GM18858 (cell line): ENCODE results near the gene GLRA1.

Experiments used
- ATAC-seq: cut with Tn5 transposase; IDR thresholded peaks from one replicate; pipeline ENCODE4 v1.9.1; 2021; ENCODE audit not compliant: unreplicated experiment

Gene GLRA1

DNA sequence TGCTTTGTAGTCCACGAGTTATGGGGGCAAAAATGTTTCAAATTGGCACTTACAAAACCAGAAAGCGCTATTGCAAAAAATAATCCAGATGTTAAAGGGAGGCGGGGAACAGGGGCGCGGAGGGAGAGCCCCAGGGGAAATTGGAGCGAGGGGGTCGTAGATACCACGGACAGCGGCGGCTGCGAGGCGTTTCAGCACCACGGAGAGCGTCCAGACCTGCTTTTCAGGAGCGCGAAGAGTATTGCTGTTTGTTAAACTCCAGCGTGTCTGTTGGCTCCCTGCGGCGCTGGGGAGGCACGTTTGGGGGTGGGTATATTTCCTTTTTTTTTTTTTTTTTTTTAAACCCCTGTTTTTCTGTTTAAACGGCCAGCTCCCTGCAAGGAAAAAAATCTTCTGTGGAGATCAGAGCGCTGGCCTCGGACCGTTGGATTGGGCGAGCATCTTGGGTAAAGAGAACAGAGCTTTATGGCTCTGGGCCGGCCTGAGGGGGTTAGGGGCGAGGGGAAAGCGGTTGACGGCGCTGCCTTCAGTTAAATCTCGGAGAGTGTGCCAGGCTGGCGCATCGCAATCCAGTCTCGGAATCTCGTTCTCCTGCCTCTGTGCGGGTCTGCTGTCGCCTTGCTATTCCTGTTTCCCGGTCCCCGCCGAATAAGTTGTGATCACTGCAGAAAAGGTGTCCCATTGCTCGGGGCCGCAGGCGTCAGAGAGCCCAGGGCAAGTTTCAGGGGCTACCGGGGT is at the start of gene GLRA1:
Gene GLRA1 (minus strand): TSS at position 288 of the 738 bp plus-strand sequence. CDS start 302 bp downstream, outside the sequence.
- no peak for ATAC-seq

DNA sequence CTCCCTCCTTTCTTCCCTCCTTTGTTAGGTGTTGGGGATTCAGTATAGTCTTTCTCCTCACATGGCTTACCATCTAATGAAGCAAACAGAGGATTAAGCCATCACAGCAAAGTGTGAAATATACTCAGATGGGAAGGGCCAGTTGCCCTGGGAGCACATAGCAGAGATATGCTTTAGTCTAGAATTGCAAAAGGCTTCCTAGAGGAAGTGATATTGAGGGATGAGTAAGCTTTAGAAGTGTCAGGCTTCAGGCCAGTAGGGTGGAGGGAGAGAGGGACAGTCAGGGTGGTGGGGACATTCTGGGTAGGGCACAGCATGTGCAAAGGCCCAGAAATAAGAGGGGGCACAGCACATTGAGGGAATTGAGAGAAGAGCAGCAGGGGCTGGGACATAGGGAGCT is 46.2 kb upstream of the GLRA1 start:
- ATAC-seq, result no peak

DNA sequence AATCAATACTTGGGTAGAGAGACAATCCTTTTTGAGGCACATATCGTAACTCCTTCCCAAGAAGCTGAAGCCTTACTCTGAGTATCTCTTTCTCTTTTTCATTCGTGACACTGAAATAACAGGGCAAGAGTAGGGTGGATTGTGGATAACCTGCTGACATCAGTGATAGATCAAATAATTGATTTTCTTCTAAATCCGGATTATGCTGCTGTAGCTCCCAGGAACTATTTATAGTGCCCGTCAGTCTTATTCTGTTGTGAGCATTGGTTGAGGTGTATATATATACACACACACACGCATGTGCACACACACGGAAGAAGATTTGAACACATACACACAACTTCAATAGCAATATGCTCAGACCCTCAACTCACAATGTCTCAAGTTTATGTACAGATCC is 43.2 kb upstream of the GLRA1 start:
- no peak for ATAC-seq

DNA sequence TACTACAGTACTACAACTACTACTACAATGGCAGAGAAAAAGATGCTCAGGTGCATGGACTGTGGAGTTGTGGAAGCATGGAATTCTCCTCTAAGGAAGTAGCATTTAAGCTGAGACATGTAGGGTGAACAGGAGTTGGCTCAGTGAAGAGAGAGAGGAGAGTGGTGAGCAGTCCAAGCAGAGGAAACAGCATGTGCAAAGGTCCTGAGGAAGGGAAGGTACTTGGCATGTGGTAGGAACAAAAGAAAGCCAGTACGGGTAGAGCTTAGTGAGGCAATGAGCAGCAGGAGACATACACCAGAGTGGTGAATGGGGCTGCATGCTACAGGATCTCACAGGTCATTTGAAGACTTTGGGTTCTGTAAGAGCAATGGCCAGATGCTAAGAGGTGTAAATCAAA is 41.4 kb upstream of the GLRA1 start:
- ATAC-seq, result no peak

DNA sequence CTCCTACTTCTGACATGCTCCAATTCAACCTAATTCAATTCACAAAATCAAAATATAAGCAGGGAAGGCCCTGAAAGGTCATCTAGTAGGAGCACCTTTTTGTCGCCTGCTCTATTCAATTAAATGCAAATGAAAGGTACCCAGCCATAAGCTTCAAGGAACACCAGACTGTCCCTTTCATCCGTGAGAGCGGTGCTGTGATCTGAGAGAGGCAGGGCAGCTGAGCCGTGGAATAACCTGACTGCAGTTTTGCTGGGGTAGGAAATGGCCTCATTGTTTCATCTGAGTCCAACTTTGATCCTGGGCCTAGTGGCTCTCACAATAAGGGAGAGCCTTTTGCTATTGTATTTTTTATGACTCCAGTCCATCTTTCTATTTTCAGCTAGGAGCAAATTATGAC is 39.8 kb upstream of the GLRA1 start:
- no peak for ATAC-seq

DNA sequence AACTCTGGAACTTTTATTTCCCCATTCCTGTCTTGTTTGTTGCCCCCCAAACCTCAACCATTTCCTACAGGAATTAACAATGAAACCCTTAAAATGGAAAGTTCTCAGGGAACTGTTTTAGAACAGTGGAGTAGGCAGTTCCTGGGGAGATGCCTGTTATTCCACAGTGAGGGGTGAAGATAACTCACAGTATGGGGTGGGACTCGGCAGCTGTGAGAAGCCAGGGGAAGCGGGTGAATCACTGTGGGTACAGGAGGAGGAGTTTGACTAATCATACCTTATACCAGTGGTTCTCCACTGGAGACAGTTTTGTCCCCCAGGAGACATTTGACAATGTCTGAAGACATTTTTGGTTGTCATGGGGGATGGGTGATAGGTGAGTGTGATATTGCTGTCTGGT is 36.9 kb upstream of the GLRA1 start:
- no peak for ATAC-seq

DNA sequence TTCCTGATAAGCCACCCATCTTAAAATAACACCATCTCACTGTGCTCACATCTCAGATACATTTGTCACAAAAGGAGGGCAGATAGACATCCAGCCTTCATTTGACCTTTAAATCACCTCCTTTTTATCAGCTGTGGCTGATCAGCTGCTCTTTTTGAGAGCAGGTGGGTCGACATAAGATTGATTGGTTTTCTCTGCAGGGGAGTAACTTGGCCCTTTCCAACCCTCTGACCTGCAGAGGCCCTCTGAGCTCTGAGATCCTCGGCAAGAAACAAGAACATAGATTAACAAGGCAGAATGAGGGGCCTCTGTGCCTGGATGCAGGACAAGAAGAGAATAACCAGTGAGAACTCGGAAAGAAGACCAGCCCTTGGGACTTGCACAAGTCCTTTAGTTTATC is 33.5 kb upstream of the GLRA1 start:
- no peak for ATAC-seq

DNA sequence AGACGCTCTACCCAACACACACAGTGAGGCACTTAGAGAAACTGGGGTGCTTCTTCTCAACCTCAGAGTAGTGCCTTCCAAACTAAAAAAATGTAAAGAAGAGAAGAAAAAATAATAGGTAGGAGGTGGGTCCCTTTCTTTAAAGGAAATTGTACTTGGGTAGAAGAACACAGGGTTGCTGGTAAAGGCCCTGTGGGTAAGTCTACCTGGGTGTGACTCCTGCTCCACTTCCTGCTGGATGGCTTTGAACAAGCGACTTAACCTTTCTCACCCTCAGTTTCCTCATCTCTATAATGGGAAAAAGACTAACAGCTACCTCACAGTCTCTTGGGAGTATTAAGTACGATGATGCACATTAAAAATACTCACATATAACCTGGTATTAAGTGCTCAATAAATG is 32.1 kb upstream of the GLRA1 start:
- no peak for ATAC-seq

DNA sequence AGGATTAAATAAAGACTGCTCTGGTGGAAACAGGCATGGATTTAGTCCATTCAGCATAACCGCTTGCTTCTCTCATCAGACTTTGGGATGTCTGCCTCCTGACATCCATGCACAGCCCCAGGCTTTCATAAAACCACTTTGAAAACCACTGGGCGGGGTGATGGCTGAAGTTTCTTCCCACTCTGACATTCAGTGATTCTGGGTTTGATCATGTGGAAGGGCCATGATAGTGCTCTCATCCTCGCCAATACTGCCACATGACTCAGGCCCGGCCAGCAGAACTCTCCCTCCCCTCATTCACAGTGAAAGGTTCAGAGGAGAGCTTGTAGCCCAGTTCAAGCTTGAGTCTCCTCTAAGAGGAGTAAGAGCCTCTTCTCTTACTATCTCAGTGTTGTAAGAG is 29.6 kb upstream of the GLRA1 start:
- ATAC-seq, result no peak

DNA sequence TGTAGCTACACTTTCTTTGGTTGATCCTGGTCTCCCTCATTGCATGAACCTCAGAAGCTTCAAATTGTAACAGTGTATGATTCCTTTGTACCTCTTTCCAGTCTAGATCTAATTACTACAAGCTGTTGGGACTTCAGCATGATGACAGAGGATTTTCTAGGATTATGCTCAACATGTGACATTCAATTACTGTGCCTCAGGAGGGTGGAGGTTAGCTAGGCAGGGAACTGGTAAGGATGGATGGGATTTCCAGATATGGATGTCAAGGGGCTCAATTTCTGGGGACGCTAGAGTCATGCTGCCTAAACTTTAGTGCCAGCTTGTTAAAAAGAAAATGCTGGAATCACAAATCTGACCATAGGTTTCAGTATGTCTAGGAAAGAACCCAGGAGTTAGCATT is 29.2 kb upstream of the GLRA1 start:
- ATAC-seq, result no peak

DNA sequence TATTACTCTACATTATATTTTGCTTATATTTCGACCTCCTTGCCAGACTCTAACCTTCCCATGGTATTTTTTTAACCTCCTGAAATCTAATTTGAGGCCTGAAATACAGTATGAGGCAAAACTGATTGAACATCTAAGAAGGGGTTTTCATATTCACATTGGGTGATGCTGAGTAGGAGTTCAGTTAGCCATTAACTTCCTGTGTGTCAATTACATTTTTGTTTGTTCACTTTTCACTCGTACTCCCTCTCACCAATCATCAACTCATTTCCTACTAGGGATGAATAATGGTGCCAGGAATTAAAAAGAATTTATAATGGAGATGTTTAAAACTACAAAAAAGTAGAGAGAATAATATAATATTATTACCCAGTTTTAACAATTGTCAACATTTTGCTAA is 27.6 kb upstream of the GLRA1 start:
- no peak for ATAC-seq

DNA sequence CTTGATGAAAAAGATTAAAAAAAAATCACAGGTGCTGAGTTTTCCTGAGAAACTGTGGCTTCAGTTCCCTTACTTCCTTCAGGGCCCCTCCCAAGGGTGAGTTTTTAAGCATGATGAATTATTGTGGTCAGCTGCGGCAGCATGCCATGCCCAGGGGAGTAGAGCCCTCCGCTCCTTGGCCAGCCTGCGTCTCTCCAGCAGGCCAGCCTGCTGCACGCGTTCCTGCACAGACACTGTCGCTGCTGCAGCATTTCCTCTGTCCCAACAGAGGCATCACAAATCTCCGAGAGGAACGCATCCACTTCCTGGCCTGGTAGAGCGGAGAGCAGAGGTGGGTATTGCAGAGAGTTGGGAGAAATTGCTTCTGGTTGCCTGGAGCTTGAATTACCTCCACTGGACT is 26.1 kb upstream of the GLRA1 start:
- no peak for ATAC-seq

DNA sequence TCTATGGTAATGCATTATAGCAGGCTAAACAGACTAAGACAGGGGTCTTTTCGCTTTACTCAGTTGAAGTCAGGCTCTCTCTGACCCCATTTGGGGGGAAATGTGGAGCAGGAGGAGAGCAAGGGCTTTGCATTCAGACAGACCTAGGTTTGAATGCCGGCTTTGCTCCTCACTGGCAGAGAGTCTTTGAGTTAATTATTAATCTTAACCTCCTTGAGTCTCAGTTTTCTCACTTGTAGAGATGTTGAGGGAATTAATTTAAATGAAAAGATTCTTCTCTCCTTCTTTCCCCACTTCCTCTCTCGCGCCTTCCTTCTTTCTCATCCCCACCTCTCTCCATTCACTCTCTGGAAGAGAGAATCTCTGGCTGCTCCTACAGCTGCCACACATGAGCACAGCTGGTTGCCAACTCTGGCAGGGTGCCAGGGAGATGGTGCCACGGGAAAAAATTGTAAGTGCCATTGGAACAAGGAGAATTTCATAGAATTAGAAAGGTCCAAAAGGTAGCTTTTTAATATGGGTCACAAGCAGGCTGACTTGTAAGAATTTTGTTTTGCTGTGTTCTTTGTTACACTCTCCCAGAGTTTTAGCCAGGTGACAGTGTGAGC is 25.2 kb upstream of the GLRA1 start:
- ATAC-seq, result no peak

DNA sequence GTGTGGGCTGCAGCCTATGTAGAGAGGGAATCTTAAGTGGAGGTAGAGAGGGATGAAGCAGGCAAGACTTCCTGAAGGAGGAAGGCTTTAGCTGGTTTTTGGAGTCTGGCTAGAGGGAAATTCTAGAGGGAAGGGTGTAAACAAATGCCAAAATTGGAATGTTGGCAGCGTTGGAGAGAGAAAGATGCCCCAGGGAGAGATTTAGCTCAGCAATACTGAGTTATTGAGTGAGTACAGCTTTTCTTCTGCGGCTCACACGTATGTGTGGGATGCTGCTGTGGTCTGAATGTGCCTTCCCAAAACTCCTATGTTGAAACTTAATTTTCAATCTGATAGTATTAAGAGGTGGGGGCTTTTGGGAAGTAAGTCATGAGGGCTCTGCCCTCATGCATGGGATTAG is 24.5 kb upstream of the GLRA1 start:
- ATAC-seq, result no peak

DNA sequence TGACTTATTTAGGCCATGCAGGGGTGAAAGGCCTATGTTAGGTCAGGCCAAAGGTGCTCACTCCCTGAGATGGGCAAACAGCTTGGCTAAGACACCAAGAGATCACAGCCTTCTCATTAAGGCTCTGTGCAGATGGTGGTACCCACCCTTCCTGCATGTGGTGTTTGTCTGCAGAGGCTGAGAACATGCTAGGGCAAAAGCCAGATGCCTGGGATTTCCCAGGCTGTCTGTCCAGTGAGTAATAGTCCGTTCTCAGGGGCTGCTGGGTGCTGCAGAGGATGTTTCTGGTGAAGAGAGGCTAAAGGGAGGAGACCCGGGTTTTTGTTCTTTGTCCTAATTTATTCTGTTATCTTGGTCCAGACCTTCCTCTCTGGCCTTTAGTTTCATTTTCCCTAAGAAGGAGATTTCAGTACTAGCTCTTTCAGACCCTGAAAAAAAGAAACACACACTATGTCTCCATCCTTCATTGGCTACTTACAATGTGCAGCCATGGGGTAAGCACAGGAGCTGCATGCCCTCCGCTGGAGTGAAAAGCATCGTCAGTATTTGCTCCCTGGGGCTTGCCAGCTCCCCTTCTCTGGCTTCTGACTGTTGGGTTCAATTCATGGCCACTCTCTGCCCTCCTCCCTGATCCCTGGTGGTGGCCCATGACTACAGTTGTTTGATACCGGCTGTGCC is 23.4 kb upstream of the GLRA1 start:
- ATAC-seq, result no peak

DNA sequence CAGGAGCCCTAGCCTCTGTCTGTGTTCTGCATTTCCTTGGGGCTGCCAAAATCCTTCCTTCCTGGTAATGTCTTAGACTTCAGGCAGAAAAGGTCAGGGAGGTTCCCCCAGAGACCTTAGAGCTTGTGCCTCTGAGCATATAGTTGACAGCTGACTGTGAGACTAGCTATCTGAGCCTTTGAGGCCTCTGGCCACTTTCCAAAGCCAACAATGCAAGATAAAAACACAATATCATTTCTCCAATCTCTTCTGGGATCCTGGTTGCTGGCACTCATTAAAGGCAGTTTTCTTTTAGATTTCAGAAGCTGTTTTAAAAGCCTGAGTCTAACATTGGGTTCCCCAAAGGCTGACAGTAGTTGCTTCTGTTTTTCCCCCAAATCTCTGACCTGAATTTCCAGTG is 13.2 kb upstream of the GLRA1 start:
- no peak for ATAC-seq

DNA sequence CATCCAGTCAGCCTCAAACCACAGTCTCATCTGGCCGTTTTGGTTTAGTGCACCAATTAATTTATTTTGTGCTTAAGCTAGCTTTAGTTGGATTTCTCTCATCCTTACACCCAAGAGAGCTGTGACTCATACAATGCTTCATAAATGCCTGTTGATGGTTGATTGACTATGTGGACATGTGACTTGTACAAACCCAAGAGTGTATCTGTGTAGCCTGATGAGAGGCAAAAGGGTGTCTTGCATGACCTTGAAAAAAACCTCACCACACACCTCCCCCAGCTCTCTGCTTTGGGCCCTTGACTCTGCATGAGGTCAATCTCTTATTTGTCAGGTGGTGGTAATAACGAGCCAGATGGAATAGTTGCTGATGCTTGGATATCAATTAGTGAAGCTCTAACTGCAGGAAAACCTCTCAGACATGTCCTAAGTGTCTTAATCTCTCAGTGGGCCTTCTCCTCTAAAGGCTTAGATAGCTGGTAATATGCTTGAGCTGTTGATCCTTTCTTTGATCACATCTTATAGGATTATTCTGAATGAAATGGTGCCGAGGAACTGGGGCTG is 10.6 kb upstream of the GLRA1 start:
- no peak for ATAC-seq

DNA sequence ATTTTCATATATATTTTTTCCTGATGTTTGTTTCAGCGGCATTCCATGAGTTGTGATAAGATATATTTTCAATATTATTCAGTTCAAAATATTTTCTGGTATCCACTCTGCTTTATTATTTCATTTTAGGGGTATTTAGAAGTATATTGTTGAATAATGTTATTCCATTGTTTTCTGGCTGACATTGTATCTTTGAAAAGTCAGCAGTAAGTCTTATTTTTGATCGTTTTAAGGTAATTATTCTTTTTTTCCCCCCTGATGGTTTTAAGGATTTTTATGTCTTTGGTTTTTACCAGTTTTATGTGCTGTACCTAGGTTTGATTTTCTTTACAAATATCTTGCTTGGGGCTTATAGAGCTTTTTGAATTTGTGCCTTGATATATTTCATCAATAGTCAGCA is 6.6 kb upstream of the GLRA1 start:
- ATAC-seq, result no peak

DNA sequence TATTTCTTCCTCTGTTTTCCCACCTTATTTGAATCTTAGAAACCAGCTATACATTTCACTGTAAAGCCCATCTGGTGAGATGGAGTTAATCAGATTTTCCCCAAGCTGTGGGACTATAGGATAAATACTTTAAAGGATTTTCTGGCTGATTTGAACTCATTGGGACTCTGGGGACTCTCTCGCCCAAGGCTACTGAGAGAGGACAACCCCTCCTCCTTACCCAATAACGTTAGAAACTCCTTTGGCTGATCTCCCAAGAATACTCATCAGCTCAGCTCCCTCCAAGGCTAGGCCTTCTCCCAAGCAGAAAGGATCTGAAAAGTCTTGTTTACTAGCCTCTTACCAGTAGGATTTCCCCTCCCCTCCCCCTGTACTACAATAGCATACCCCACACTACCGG is 1.5 kb upstream of the GLRA1 start:
- ATAC-seq, result no peak

DNA sequence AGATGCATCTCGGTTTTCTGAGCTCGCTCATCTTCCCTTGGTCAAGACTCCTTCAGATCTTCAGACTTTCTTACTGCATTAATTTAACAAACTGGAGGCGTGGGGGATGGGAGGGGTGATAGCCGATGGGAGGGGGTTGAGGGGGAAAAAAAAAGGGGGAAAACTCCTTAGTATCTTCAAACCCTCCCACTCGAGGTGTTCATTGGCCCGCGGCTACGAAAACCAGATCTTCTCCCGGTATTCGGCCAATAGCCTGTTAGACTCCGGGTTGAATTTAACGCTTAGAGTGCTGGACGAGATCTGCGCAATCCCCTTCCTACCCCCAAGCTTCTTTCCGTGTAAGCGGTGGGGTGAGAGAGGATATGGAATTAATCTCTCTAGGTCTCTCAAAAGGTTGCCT is 689 bp upstream of the GLRA1 start:
- ATAC-seq, result no peak

DNA sequence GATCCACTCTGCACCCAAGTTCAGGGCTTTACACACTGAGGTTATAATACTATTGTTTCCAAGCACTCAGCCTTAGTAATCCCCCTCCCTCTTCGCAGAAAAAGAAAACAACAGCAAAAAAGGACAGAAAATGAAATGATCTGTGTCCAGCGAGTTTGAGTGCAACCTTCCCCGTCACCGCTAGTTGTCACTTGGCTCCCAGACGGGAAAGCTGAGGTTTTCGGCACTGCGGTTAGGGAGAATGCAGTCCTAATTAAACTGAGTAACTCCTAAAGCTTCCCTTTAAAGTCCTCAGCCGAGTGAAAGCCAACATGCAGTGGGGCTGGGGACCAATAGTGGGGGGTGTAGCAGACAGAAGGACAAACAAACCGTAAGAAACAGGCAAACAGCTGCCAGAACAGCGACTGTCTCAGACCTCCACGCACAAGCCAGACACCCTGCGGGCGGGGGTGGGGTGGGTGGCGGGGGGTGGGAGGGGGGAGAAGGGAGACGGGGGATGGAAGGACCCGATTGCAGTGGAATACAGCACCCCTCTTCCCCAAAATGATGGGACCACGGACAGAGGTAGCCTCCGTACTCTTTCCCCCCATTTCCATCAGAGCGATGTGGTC is 680 bp downstream of the GLRA1 start:
- no peak for ATAC-seq

DNA sequence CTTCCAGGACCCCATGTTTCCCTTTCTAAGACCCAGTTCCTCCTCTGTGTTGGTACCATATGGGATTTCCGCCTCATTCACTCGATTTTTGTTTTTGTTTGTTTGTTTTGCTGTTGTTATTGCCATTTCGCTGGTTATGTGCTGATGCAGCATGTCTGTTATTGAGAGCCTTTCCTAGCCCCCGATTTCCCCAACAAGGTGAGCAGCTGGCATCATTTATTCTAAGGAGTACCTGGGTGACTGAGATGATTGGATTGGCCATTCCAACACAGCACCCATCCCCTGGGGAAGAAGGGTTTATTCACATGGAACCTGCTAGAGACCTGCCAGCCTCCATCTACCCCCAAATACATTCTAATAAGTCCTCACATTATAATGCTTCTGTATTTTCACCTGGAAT is 2.7 kb downstream of the GLRA1 start:
- no peak for ATAC-seq
